K562 (cell line): ENCODE data around the gene RHOB. TPM values are rescaled to one million over a fixed set of nuclear protein-coding genes. Genes with fewer than 3 reads are reported as not detected.

ENCODE experiments used
- ATAC-seq: fragments of 200-7000 bp; cut with Tn5 transposase; 3 replicates; pipeline ENCODE4 v1.9.1; 2020; ENCODE audit warnings: moderate library complexity
- BruUV-seq: library from RNA; stranded (reverse); fragments of 400-500 nt; replicated peaks from 2 replicates; lab custom pipeline; 2021; lab: Mats Ljungman, UMichigan
- CTCF ChIA-PET: fragments of 300-600 bp; formaldehyde crosslinking; extraction: SDS; loops from one replicate; lab custom pipeline; 2021; ENCODE audit warnings: low intra/inter-chr PET ratio; lab: Yijun Ruan, JAX
- POLR2A ChIA-PET: fragments of 300-600, 350-650 bp; sonication (Branson Sonifier 250); formaldehyde crosslinking; extraction: SDS; loops from one replicate; lab custom pipeline; 2021; ENCODE audit warnings: antibody characterized with exemption, inconsistent platforms; lab: Yijun Ruan, JAX
- DNase-seq, 4 experiments: peaks; one replicate each; pipeline versions ENCODE4 v3.0.0 to v3.0.0-alpha.2; 2011 to 2018; ENCODE audit warnings: low spot score in 3 of 4, mixed read lengths in 3 of 4; ENCODE audit errors: extremely low read depth in 1 of 4
- FAIRE-seq: peaks from 2 replicates; lab custom pipeline; 2011; peaks lifted over from hg19 to GRCh38; lab: Jason Lieb, UNC
- H2AFZ ChIP-seq: 2 replicates; pipeline ENCODE4 v1.6.0; 2011; ENCODE audit warnings: low read depth, low read length, control low read depth, inconsistent platforms
- H3K27ac ChIP-seq: fragments of 200-600 bp; 3 replicates; pipeline ENCODE4 v1.8.0; 2011; ENCODE audit warnings: low read depth, mild to moderate bottlenecking, control low read depth, inconsistent platforms, low read length, moderate library complexity, mixed read lengths; ENCODE audit errors: extremely low read depth
- H3K27me3 ChIP-seq, 2 experiments: fragments of 300-600 bp in 1 of 2; 2 replicates in 1 of 2; 3 replicates in 1 of 2; pipeline versions ENCODE4 v1.6.0 to v1.8.0; 2011; ENCODE audit warnings: inconsistent platforms in 2 of 2, low read length in 2 of 2, mild to moderate bottlenecking in 1 of 2, mixed read lengths in 1 of 2, moderate library complexity in 1 of 2; ENCODE audit not compliant: control insufficient read depth in 2 of 2, insufficient read depth in 2 of 2
- H3K36me3 ChIP-seq: fragments of 300-600 bp; 3 replicates; pipeline ENCODE4 v1.8.0; 2011; ENCODE audit warnings: mild to moderate bottlenecking, low read length, inconsistent platforms; ENCODE audit not compliant: control insufficient read depth, insufficient read depth
- H3K4me1 ChIP-seq, 2 experiments: fragments of 200-600 bp in 1 of 2; replicated peaks in 1 of 2; 2 replicates in 1 of 2; 3 replicates in 1 of 2; pipeline versions ENCODE4 v1.5.1 to v1.8.0; 2011; ENCODE audit warnings: inconsistent platforms in 2 of 2, low read length in 2 of 2, mild to moderate bottlenecking in 1 of 2, mixed read lengths in 1 of 2, moderate library complexity in 1 of 2; ENCODE audit not compliant: control insufficient read depth in 2 of 2, insufficient read depth in 2 of 2
- H3K4me2 ChIP-seq: 2 replicates; pipeline ENCODE4 v1.6.1; 2011; ENCODE audit warnings: low read length, control low read depth, inconsistent platforms, mixed read lengths; ENCODE audit not compliant: insufficient read depth
- H3K4me3 ChIP-seq: fragments of 200-600 bp; sonication (generic), shearing (Covaris generic); 2 replicates; pipeline ENCODE4 v1.5.1; 2016; ENCODE audit warnings: control low read depth, inconsistent platforms
- H3K79me2 ChIP-seq: fragments of 200-600 bp; 3 replicates; pipeline ENCODE4 v1.8.0; 2011; ENCODE audit warnings: low read length, inconsistent platforms; ENCODE audit not compliant: control insufficient read depth, insufficient read depth
- H3K9ac ChIP-seq, 2 experiments: 2 replicates each; pipeline versions ENCODE4 v1.6.0 to v1.6.1; 2011; ENCODE audit warnings: low read depth in 2 of 2, low read length in 2 of 2, control low read depth in 1 of 2, inconsistent platforms in 1 of 2, mild to moderate bottlenecking in 1 of 2, mixed read lengths in 1 of 2; ENCODE audit not compliant: insufficient read depth in 1 of 2
- H3K9me1 ChIP-seq: one replicate; pipeline ENCODE4 v1.6.0; 2011; ENCODE audit warnings: inconsistent platforms, mild to moderate bottlenecking, low read length, moderate library complexity; ENCODE audit not compliant: control insufficient read depth, insufficient read depth
- H3K9me3 ChIP-seq: replicated peaks from 2 replicates; pipeline ENCODE4 v1.5.1; 2011; ENCODE audit warnings: low read depth, low read length, inconsistent platforms; ENCODE audit not compliant: control insufficient read depth, insufficient read depth
- H4K20me1 ChIP-seq: replicated peaks from 2 replicates; pipeline ENCODE4 v1.6.1; 2011; ENCODE audit warnings: low read length, inconsistent platforms, mixed read lengths; ENCODE audit not compliant: control insufficient read depth, insufficient read depth
- CBX5 ChIP-seq: IDR thresholded peaks from 2 replicates; pipeline ENCODE4 v1.6.1; 2014; ENCODE audit warnings: low read depth, borderline replicate concordance
- ELF1 ChIP-seq: fragments of 200-800 bp; sonication (Bioruptor generic); IDR thresholded peaks from 2 replicates; pipeline ENCODE4 v1.6.1; 2016; ENCODE audit warnings: missing genetic modification characterization, missing compliant biosample characterization
- EP400 ChIP-seq: fragments of 450-650 bp; IDR thresholded peaks from 2 replicates; pipeline ENCODE4 v1.6.1; 2017; ENCODE audit warnings: antibody characterized with exemption, mild to moderate bottlenecking, moderate library complexity
- HLTF ChIP-seq: fragments of 450-650 bp; IDR thresholded peaks from 2 replicates; pipeline ENCODE4 v1.6.1; 2016
- IFI16 ChIP-seq: fragments of 250-450 bp; sonication (Bioruptor Pico); IDR thresholded peaks from 2 replicates; pipeline ENCODE4 v2.1.2; 2022; ENCODE audit warnings: mild to moderate bottlenecking, inconsistent platforms
- MEF2D ChIP-seq: conservative IDR thresholded peaks from 2 replicates; pipeline ENCODE4 v1.6.1; 2016; ENCODE audit warnings: low read depth, missing genetic modification characterization, missing compliant biosample characterization
- NCOA2 ChIP-seq, 2 experiments: fragments of 450-650 bp; IDR thresholded peaks; 2 replicates each; pipeline ENCODE4 v1.6.1; 2018; ENCODE audit warnings: mild to moderate bottlenecking in 2 of 2, moderate library complexity in 1 of 2; ENCODE audit not compliant: partially characterized antibody in 2 of 2
- RCOR1 ChIP-seq, 2 experiments: IDR thresholded peaks; 2 replicates each; pipeline ENCODE4 v1.6.1; 2012; ENCODE audit warnings: low read depth in 2 of 2, low read length in 2 of 2, borderline replicate concordance in 1 of 2, improper control_type of control experiment in 1 of 2
- TAF1 ChIP-seq: IDR thresholded peaks from 2 replicates; pipeline ENCODE4 v1.6.1; 2011; ENCODE audit warnings: mild to moderate bottlenecking, low read length, moderate library complexity; ENCODE audit not compliant: insufficient read depth, control insufficient read depth, severe bottlenecking; ENCODE audit errors: extremely low read depth
- ZNF133 ChIP-seq: fragments of 250-450 bp; sonication (Bioruptor Pico); IDR thresholded peaks from 2 replicates; pipeline ENCODE4 v1.4.0; 2020; ENCODE audit warnings: mild to moderate bottlenecking
- ZNF398 ChIP-seq: fragments of 250-450 bp; sonication (Bioruptor Pico); IDR thresholded peaks from 2 replicates; pipeline ENCODE4 v1.8.0; 2021; ENCODE audit warnings: moderate library complexity, mild to moderate bottlenecking, inconsistent platforms
- ZNF592 ChIP-seq: fragments of 450-650 bp; IDR thresholded peaks from 2 replicates; pipeline ENCODE4 v1.6.1; 2017; ENCODE audit warnings: antibody characterized with exemption, mild to moderate bottlenecking
- WGBS: fragments of 100-300 bp; shearing (Covaris generic); methylation state at CpG from one replicate; pipeline ENCODE4 v1.1.6; 2016; ENCODE audit warnings: low coverage, mixed read lengths; ENCODE audit not compliant: insufficient coverage; ENCODE audit errors: missing lambda C conversion rate; 5-methylcytosine and 5-hydroxymethylcytosine counted together
- in situ Hi-C: fragments of 300-500 bp; cut with MboI; formaldehyde crosslinking; loops from 4 replicates; pipeline ENCODE4 v1.15.0; 2018; ENCODE audit warnings: inconsistent platforms, mixed read lengths
- intact Hi-C: fragments of 100-400 bp; cut with micrococcal nuclease; formaldehyde crosslinking; loops from 2 replicates; pipeline ENCODE4 v1.14.2; 2022
- polyA plus RNA-seq, 8 experiments: library from polyadenylated mRNA; depleted of rRNA in 4 of 8; stranded (reverse) in 5 of 8; unstranded in 3 of 8; fragments of >200 nt; fragmentation: Nextera tagmentation in 2 of 8; fragmentation: Illumina TruSeq in 1 of 8; extraction: Ambion mirVana in 2 of 8; extraction: Trizol in 1 of 8; gene quantifications; 2 replicates each; pipeline versions ENCODE4 v1.2.1 to v1.2.3, GENCODE V29; 2011 to 2014; ENCODE audit warnings: inconsistent platforms in 1 of 8, missing spikeins in 1 of 8
- total RNA-seq, 7 experiments: library from RNA; depleted of rRNA in 6 of 7; stranded (reverse); fragments of >200 nt in 6 of 7; fragmentation: Illumina TruSeq in 2 of 7; extraction: Trizol in 2 of 7; gene quantifications; 2 replicates each; pipeline versions ENCODE4 v1.2.1 to v1.2.3, GENCODE V29; 2011 to 2021; ENCODE audit warnings: low replicate concordance in 1 of 7

RHOB gene
- total and polyA plus RNA-seq, 9 of the 15 experiments (the other 6 are each of a cell fraction or from before 2014, with no cell fraction given): 0.07 to 4.8 (median 1.1) TPM

GRCh38 chr2:20488201-20488641 lies 41.3 kb downstream of the RHOB start (continued):
- TF ChIP-seq ZNF592: no peak
- TF ChIP-seq IFI16: no peak
- no peak for TF ChIP-seq MEF2D
- no peak for TF ChIP-seq TAF1
- TF ChIP-seq CBX5: no peak

- no peak overlapping the region for H3K9ac ChIP-seq
- no peak overlapping the region for H3K27ac ChIP-seq
- no peaks in the 10 kb centered on the region for H4K20me1 ChIP-seq
- H3K79me2 ChIP-seq: no peaks in the 10 kb centered on the region
- ChIA-PET CTCF (no interaction called here), POLR2A (interaction anchor here (0.6 to 1.1 kb wide), 2 partner anchors 42 to 132 kb away, joined by 3 to 5 read pairs; partner anchors contain the start of gene RHOB)
- no peaks in the 10 kb centered on the region for H3K36me3 ChIP-seq
- peaks cover 0 to 5% of the 10 kb centered on the region in 2 experiments; a peak in 2 of 5 replicates for H3K4me1 ChIP-seq
- intact Hi-C loops (no loop called here), in situ Hi-C loops (no loop called here)
- WGBS: 5% methylated on average over 5 of the region's 5 CpGs
- H3K9me3 ChIP-seq: no peaks in the 10 kb centered on the region
- H3K4me2 ChIP-seq: no peak overlapping the region
- TF ChIP-seq RCOR1 (IDR thresholded peaks at IDR 0.05; ENCODE audit: borderline replicate concordance in 1 of 2, low read depth in 2 of 2, low read length in 2 of 2) (no peak), ZNF133 (CRISPR knock-in tag) (no peak), EP400 (no peak), NCOA2 (IDR thresholded peaks at IDR 0.05; ENCODE audit: partially characterized antibody in 2 of 2) (no peak), ELF1 (no peak), ZNF398 (no peak), HLTF (no peak)
- no peaks in the 10 kb centered on the region for H3K9me1 ChIP-seq
- no peak for DNase-seq
- no peak overlapping the region for H3K4me3 ChIP-seq
- H3K27me3 ChIP-seq: peaks cover 8 to 60% of the 10 kb centered on the region in 2 experiments; a peak in 3 of 5 replicates
- BruUV-seq: no TSS peak
- no peak overlapping the region for H2AFZ ChIP-seq
- no peak for ATAC-seq
- FAIRE-seq: no peak
Measured at GRCh38 chr2:20488782-20489181, 41.9 kb downstream of the RHOB start.
